Activated CD8-positive, alpha-beta memory T cell treated with anti-CD3 and anti-CD28 coated beads for 48 hours (primary cell): ENCODE results near the gene LEMD1.
"Not testable (repeated sequence)": the region's sequence is repeated elsewhere in the genome, so short reads cannot be mapped to it uniquely, and the experiment has no call there.

Source experiments
- DNase-seq, 3 experiments: peaks; one replicate each; pipeline ENCODE4 v3.0.0-alpha.2; 2020; ENCODE audit warnings: low read depth in 2 of 3, low spot score in 2 of 3

The LEMD1 gene

GRCh38 chr1:205447457-205448341, 25.8 kb upstream of the LEMD1 start:
- DNase-seq = no peak

- DNase-seq = no peak
These were observed 25.0 kb upstream of the LEMD1 start for GRCh38 chr1:205446828-205447227.

GRCh38 chr1:205445646-205445935, 23.7 kb upstream of the LEMD1 start:
- DNase-seq = no peak

- DNase-seq = no peak
These were observed 23.2 kb upstream of the LEMD1 start for GRCh38 chr1:205444931-205445645.

GRCh38 chr1:205444300-205444930, 22.6 kb upstream of the LEMD1 start:
- DNase-seq = no peak

GRCh38 chr1:205443585-205444299, 21.9 kb upstream of the LEMD1 start:
- DNase-seq = no peak

GRCh38 chr1:205442051-205442725, 20.3 kb upstream of the LEMD1 start:
- no peak for DNase-seq

GRCh38 chr1:205441716-205442050, 19.8 kb upstream of the LEMD1 start:
- no peak for DNase-seq

- no peak for DNase-seq
These were observed 19.4 kb upstream of the LEMD1 start for GRCh38 chr1:205441318-205441633.

GRCh38 chr1:205440476-205441317, 18.8 kb upstream of the LEMD1 start:
- peak in 2 of 3 experiments; percentile 27 to 28 for DNase-seq

- DNase-seq = no peak
These were observed 18.2 kb upstream of the LEMD1 start for GRCh38 chr1:205440121-205440475.

GRCh38 chr1:205438213-205439158, 16.6 kb upstream of the LEMD1 start:
- no peak for DNase-seq

- no peak for DNase-seq
These were observed 15.7 kb upstream of the LEMD1 start for GRCh38 chr1:205437570-205437969.

GRCh38 chr1:205436776-205437410, 15.0 kb upstream of the LEMD1 start:
- no peak for DNase-seq

GRCh38 chr1:205435578-205436573, 14.0 kb upstream of the LEMD1 start:
- no peak for DNase-seq

GRCh38 chr1:205434738-205435137, 12.9 kb upstream of the LEMD1 start:
- no peak for DNase-seq

GRCh38 chr1:205432692-205433091, 10.8 kb upstream of the LEMD1 start:
- DNase-seq = not testable (repeated sequence)

GRCh38 chr1:205432116-205432515, 10.3 kb upstream of the LEMD1 start:
- DNase-seq = no peak
